ENCODE measurements around the gene SCAF4. TPM values are rescaled to one million over a fixed set of nuclear protein-coding genes. Genes with fewer than 3 reads are reported as not detected.

Gene SCAF4
- total RNA-seq, 6 experiments from 2014 or later, result 10.1 to 18.5 (median 13.7) TPM

DNA sequence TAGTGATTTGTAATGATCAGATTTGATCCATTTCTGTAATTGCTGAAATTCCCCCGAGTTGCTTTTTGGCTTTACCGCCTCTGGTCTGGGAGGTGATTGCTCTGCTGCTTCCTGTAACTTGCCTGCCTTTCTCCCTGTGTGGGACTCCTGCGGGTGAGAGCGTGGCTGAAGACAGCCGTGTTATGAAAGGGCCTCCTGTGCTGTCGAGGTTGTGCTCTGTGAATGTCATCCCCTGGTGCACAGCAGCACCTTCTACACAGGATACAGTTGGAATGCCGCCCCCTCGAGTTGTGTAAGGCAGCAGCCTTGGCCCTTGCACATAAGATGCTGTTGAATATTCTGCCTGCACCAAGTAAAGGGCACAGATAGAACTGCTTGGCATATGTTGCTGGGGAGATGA lies 66.5 kb downstream of the SCAF4 start:
- ATAC-seq (peak; percentile 18 to 48 (median 36)), DNase-seq (peak in 2 of 3 donors; percentile 38 to 50)
- H3K27me3 ChIP-seq, result no peaks in the 10 kb centered on the region
- 20% methylated on average over 4 of the region's 8 CpGs for WGBS (ENCODE audit: insufficient coverage, low coverage, low lambda C conversion rate, missing lambda C conversion rate)
- TF ChIP-seq CTCF (IDR thresholded peaks at IDR 0.05), result no peak
- no peak for TF ChIP-seq POLR2A (IDR thresholded peaks at IDR 0.05)
- no peak overlapping the region for H3K4me3 ChIP-seq
- peaks cover 4 to 69% (median 29%) of the 10 kb centered on the region in 4 donors for H3K36me3 ChIP-seq
- H3K4me1 ChIP-seq, result peaks cover 0 to 32% (median 7%) of the 10 kb centered on the region in 4 donors
- intact Hi-C loops (cut with DNase I), result loop anchor here in 1 of 2 donors (10.0 kb wide), 1 partner anchor 59 kb away; no protein-coding TSS in a partner anchor
- no peaks in the 10 kb centered on the region for H3K9me3 ChIP-seq
- H3K27ac ChIP-seq, result no peak overlapping the region

DNA sequence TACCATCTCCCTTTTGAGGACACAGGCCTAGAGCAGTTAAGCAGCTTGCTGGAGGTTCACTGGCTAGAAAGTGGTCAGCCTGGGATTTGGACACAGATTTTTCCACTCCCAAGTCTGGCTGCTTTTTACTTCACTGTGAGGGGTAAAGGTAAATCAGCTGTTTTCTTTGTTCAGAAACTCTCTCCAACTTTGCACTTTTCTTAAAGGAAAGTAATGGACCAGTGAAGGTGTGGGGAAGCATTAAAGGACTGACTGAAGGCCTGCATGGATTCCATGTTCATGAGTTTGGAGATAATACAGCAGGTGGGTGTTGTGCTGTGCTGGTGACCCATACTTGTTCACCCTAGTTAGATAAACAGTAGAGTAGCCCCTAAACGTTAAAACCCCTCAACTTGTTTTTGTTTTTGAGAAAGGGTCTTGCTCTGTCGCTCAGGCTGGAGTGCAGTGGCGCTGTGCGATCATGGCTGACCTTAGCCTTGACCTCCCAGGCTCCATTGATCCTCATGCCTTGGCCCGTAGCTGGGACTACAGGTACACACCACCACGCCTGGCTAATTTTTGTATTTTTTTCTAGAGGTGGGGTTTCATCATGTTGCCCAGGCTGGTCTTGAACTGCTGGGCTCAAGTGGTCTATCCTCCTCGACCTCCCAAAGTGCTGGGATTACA lies 68.2 kb downstream of the SCAF4 start:
- intact Hi-C loops (cut with DNase I), result loop anchor here in 1 of 2 donors (10.0 kb wide), 1 partner anchor 61 kb away; no protein-coding TSS in a partner anchor
- peak in 1 of 4 donors; percentile 33 for ATAC-seq

DNA sequence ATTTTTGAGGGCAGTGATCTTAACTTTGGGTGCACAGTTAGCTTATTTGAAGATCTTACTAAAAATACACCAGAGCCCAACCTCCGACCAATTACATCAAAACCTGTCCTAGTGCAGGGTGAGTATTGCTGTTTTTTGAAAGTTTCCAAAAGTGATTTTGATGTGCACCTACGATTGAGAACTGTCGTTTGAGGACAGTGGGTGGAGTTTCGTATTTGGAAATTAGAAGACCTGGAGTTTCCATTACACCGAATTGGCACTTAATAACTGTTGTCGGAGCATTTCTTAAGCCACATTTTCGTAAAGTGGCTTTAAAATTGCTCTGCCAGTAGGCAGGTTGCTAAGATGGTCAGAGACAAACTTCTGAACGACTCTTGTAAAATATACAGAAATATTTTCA lies 71.3 kb downstream of the SCAF4 start:
- peak overlapping the region; percentile 89 to 98 (median 98) for H3K27ac ChIP-seq
- ATAC-seq, result no peak
- no peaks in the 10 kb centered on the region for H3K27me3 ChIP-seq

More for the DNA sequence above, 68.2 kb downstream of the SCAF4 start:
- Histone ChIP-seq H3K36me3 (peaks cover 0 to 54% (median 25%) of the 10 kb centered on the region in 4 donors), H3K27ac (peak overlapping the region in 2 of 3 donors; percentile 8 to 98), H3K9me3 (no peaks in the 10 kb centered on the region), H3K27me3 (no peaks in the 10 kb centered on the region), H3K4me3 (peak overlapping the region in 2 of 3 donors; percentile 73 to 91), H3K4me1 (peaks cover 0 to 34% (median 9%) of the 10 kb centered on the region in 4 donors)
- TF ChIP-seq POLR2A (IDR thresholded peaks at IDR 0.05), result no peak
- TF ChIP-seq CTCF (IDR thresholded peaks at IDR 0.05), result no peak
- no peak for DNase-seq
- WGBS (ENCODE audit: insufficient coverage, low coverage, low lambda C conversion rate, missing lambda C conversion rate), result 28% methylated on average over 7 of the region's 7 CpGs

GRCh38 chr21:31660259-31660565 lies 71.7 kb downstream of the SCAF4 start:
- peak in 2 of 4 donors; percentile 0 to 1 for ATAC-seq
- Histone ChIP-seq H3K9me3 (no peaks in the 10 kb centered on the region), H3K27me3 (no peaks in the 10 kb centered on the region), H3K4me1 (peaks cover 0 to 43% (median 12%) of the 10 kb centered on the region in 4 donors), H3K27ac (peak overlapping the region; percentile 89 to 98 (median 98)), H3K36me3 (peaks cover 0 to 19% (median 8%) of the 10 kb centered on the region in 4 donors), H3K4me3 (peak overlapping the region; percentile 73 to 91 (median 80))
- TF ChIP-seq CTCF (IDR thresholded peaks at IDR 0.05), result no peak
- TF ChIP-seq POLR2A (IDR thresholded peaks at IDR 0.05), result no peak
- under 1% methylated on average over 11 of the region's 12 CpGs for WGBS (ENCODE audit: insufficient coverage, low coverage, low lambda C conversion rate, missing lambda C conversion rate)
- intact Hi-C loops (cut with DNase I), result loop anchor here in 1 of 2 donors (10.0 kb wide), 1 partner anchor 65 kb away; no protein-coding TSS in a partner anchor
- DNase-seq, result no peak

More for the DNA sequence above, 71.3 kb downstream of the SCAF4 start:
- Histone ChIP-seq H3K4me3 (peak overlapping the region; percentile 73 to 91 (median 80)), H3K4me1 (peaks cover 0 to 43% (median 12%) of the 10 kb centered on the region in 4 donors), H3K9me3 (no peaks in the 10 kb centered on the region), H3K36me3 (peaks cover 0 to 23% (median 10%) of the 10 kb centered on the region in 4 donors)
- intact Hi-C loops (cut with DNase I), result loop anchor here in 1 of 2 donors (10.0 kb wide), 1 partner anchor 64 kb away; no protein-coding TSS in a partner anchor
- 19% methylated on average over 8 of the region's 8 CpGs for WGBS (ENCODE audit: insufficient coverage, low coverage, low lambda C conversion rate, missing lambda C conversion rate)
- DNase-seq, result no peak
- TF ChIP-seq CTCF (IDR thresholded peaks at IDR 0.05), result no peak
- TF ChIP-seq POLR2A (IDR thresholded peaks at IDR 0.05), result no peak

All from right lobe of liver (tissue), 6 donors.